AG10803 (cell line): ENCODE results near the gene TNFRSF25.

Experiments
- DNase-seq: peaks from one replicate; pipeline ENCODE4 v3.0.0; 2010; ENCODE audit warnings: low read depth
- H3K4me3 ChIP-seq: 2 replicates; pipeline ENCODE4 v1.5.1; 2011; ENCODE audit warnings: mild to moderate bottlenecking, low read length, control low read depth
- CTCF ChIP-seq: conservative IDR thresholded peaks from 2 replicates; pipeline ENCODE4 v1.5.1; 2011; ENCODE audit warnings: mild to moderate bottlenecking, low read length, control low read depth, inconsistent platforms

TNFRSF25 gene

GRCh38 chr1:6511056-6511455, 45.1 kb upstream of the TNFRSF25 start:
- no peak for TF ChIP-seq CTCF
- DNase-seq = no peak

GRCh38 chr1:6510493-6510892, 44.5 kb upstream of the TNFRSF25 start:
- no peak for DNase-seq
- TF ChIP-seq CTCF = no peak
- H3K4me3 ChIP-seq = no peak overlapping the region

More at GRCh38 chr1:6511056-6511455, 45.1 kb upstream of the TNFRSF25 start:
- no peak overlapping the region for H3K4me3 ChIP-seq

GRCh38 chr1:6509919-6510291, 43.9 kb upstream of the TNFRSF25 start:
- no peak for DNase-seq
- no peak for TF ChIP-seq CTCF
- H3K4me3 ChIP-seq = no peak overlapping the region

- H3K4me3 ChIP-seq = no peak overlapping the region
- TF ChIP-seq CTCF = no peak
- no peak for DNase-seq
Observed at GRCh38 chr1:6509220-6509918, 43.4 kb upstream of the TNFRSF25 start.

GRCh38 chr1:6508816-6509189, 42.8 kb upstream of the TNFRSF25 start:
- no peak for DNase-seq
- no peak overlapping the region for H3K4me3 ChIP-seq
- no peak for TF ChIP-seq CTCF

GRCh38 chr1:6508154-6508815, 42.3 kb upstream of the TNFRSF25 start:
- no peak for TF ChIP-seq CTCF
- H3K4me3 ChIP-seq = no peak overlapping the region
- no peak for DNase-seq

GRCh38 chr1:6507461-6507911, 41.5 kb upstream of the TNFRSF25 start:
- DNase-seq = no peak
- no peak for TF ChIP-seq CTCF
- H3K4me3 ChIP-seq = no peak overlapping the region
